H9 (cell line): ENCODE data around the gene SCP2. TPM values are rescaled to one million over a fixed set of nuclear protein-coding genes. Genes with fewer than 3 reads are reported as not detected.

ENCODE experiments used
- DNase-seq: peaks from one replicate; pipeline ENCODE4 v3.0.0-alpha.2; 2017
- H2AFZ ChIP-seq: one replicate; pipeline ENCODE4 v1.6.1; 2013; ENCODE audit warnings: mild to moderate bottlenecking, low read length, control low read depth, moderate library complexity
- H2AK5ac ChIP-seq: 2 replicates; pipeline ENCODE4 v1.6.1; 2013; ENCODE audit warnings: low read length, control low read depth, mixed read lengths; ENCODE audit not compliant: insufficient read length
- H2BK120ac ChIP-seq: one replicate; pipeline ENCODE4 v1.6.1; 2013; ENCODE audit warnings: low read depth, mild to moderate bottlenecking, low read length, control low read depth, inconsistent platforms; ENCODE audit not compliant: poor library complexity, severe bottlenecking
- H2BK12ac ChIP-seq: 2 replicates; pipeline ENCODE4 v1.6.1; 2013; ENCODE audit warnings: low read length, control low read depth, mixed read lengths, low read depth; ENCODE audit not compliant: insufficient read length
- H2BK15ac ChIP-seq: 2 replicates; pipeline ENCODE4 v1.6.1; 2013; ENCODE audit warnings: low read depth, low read length, control low read depth
- H2BK20ac ChIP-seq: one replicate; pipeline ENCODE4 v1.6.1; 2013; ENCODE audit warnings: low read depth, mild to moderate bottlenecking, low read length, control low read depth, inconsistent platforms; ENCODE audit not compliant: poor library complexity, severe bottlenecking
- H2BK5ac ChIP-seq: 2 replicates; pipeline ENCODE4 v1.6.1; 2013; ENCODE audit warnings: low read length, control low read depth, mixed read lengths; ENCODE audit not compliant: insufficient read length
- H3K14ac ChIP-seq: 2 replicates; pipeline ENCODE4 v1.6.1; 2013; ENCODE audit warnings: low read length, control low read depth; ENCODE audit not compliant: insufficient read depth
- H3K18ac ChIP-seq: 2 replicates; pipeline ENCODE4 v1.6.1; 2013; ENCODE audit warnings: low read depth, mild to moderate bottlenecking, mixed read lengths, low read length, control low read depth; ENCODE audit not compliant: insufficient read length
- H3K23ac ChIP-seq: 2 replicates; pipeline ENCODE4 v1.6.1; 2013; ENCODE audit warnings: low read length, control low read depth, mixed read lengths, low read depth; ENCODE audit not compliant: insufficient read length
- H3K23me2 ChIP-seq: 2 replicates; pipeline ENCODE4 v1.6.1; 2013; ENCODE audit warnings: low read depth, mild to moderate bottlenecking, mixed read lengths, low read length, control low read depth; ENCODE audit not compliant: insufficient read length, poor library complexity, severe bottlenecking
- H3K27ac ChIP-seq: 2 replicates; pipeline ENCODE4 v1.5.1; 2013; ENCODE audit warnings: low read length, control low read depth, mixed read lengths, low read depth; ENCODE audit not compliant: insufficient read length
- H3K27me3 ChIP-seq: 2 replicates; pipeline ENCODE4 v1.6.1; 2013; ENCODE audit warnings: low read length, control low read depth, inconsistent platforms; ENCODE audit not compliant: insufficient read depth
- H3K4ac ChIP-seq: 2 replicates; pipeline ENCODE4 v1.6.1; 2013; ENCODE audit warnings: low read depth, mild to moderate bottlenecking, control low read depth, inconsistent platforms, low read length, moderate library complexity
- H3K4me1 ChIP-seq: 2 replicates; pipeline ENCODE4 v1.6.1; 2013; ENCODE audit warnings: low read length, control low read depth, inconsistent platforms; ENCODE audit not compliant: insufficient read depth
- H3K4me2 ChIP-seq: 2 replicates; pipeline ENCODE4 v1.6.1; 2013; ENCODE audit warnings: low read length, control low read depth, mixed read lengths; ENCODE audit not compliant: insufficient read length, insufficient read depth
- H3K56ac ChIP-seq: 2 replicates; pipeline ENCODE4 v1.6.1; 2013; ENCODE audit warnings: low read depth, mild to moderate bottlenecking, mixed read lengths, low read length, control low read depth; ENCODE audit not compliant: insufficient read length
- H3K79me1 ChIP-seq: 2 replicates; pipeline ENCODE4 v1.6.1; 2013; ENCODE audit warnings: low read depth, mild to moderate bottlenecking, moderate library complexity, low read length, control low read depth, inconsistent platforms; ENCODE audit not compliant: insufficient read depth, poor library complexity, severe bottlenecking
- H3K79me2 ChIP-seq: 2 replicates; pipeline ENCODE4 v1.6.1; 2013; ENCODE audit warnings: low read length, control low read depth, inconsistent platforms; ENCODE audit not compliant: insufficient read depth
- H3K9ac ChIP-seq: 2 replicates; pipeline ENCODE4 v1.6.1; 2013; ENCODE audit warnings: low read length, control low read depth, mixed read lengths; ENCODE audit not compliant: insufficient read length; ENCODE audit errors: extremely low read depth
- H3K9me3 ChIP-seq: one replicate; pipeline ENCODE4 v1.6.1; 2013; ENCODE audit warnings: low read depth, low read length, inconsistent platforms; ENCODE audit not compliant: control insufficient read depth
- H3T11ph ChIP-seq: one replicate; pipeline ENCODE4 v1.6.1; 2013; ENCODE audit warnings: mild to moderate bottlenecking, low read length, control low read depth, inconsistent platforms
- H4K20me1 ChIP-seq: one replicate; pipeline ENCODE4 v1.6.1; 2013; ENCODE audit not compliant: control insufficient read depth, insufficient read length, insufficient read depth
- H4K5ac ChIP-seq: 2 replicates; pipeline ENCODE4 v1.6.1; 2013; ENCODE audit warnings: low read depth, mild to moderate bottlenecking, mixed read lengths, low read length, control low read depth; ENCODE audit not compliant: insufficient read length
- H4K8ac ChIP-seq: replicated peaks from 2 replicates; pipeline ENCODE4 v1.6.1; 2013; ENCODE audit warnings: low read length, control low read depth, mixed read lengths, low read depth; ENCODE audit not compliant: insufficient read length
- H4K91ac ChIP-seq: 2 replicates; pipeline ENCODE4 v1.6.1; 2013; ENCODE audit warnings: low read depth, mild to moderate bottlenecking, moderate library complexity, mixed read lengths, low read length, control low read depth; ENCODE audit not compliant: insufficient read length
- H3K27ac Mint-ChIP-seq, 3 experiments: 2 replicates in 2 of 3; 3 replicates in 1 of 3; pipeline ENCODE4 v1.8.0; 2020 to 2021; ENCODE audit warnings: mixed read lengths in 3 of 3, mild to moderate bottlenecking in 1 of 3, moderate library complexity in 1 of 3
- H3K27me3 Mint-ChIP-seq: 2 replicates; pipeline ENCODE4 v1.8.0; 2021; ENCODE audit warnings: low read depth, mild to moderate bottlenecking, moderate library complexity, mixed read lengths
- H3K36me3 Mint-ChIP-seq, 3 experiments: 2 replicates in 2 of 3; 3 replicates in 1 of 3; pipeline ENCODE4 v1.8.0; 2020 to 2021; ENCODE audit warnings: low read depth in 3 of 3, mixed read lengths in 3 of 3; ENCODE audit not compliant: insufficient read depth in 1 of 3
- H3K4me1 Mint-ChIP-seq, 2 experiments: 2 replicates each; pipeline ENCODE4 v1.8.0; 2020; ENCODE audit warnings: mixed read lengths in 2 of 2
- H3K4me3 Mint-ChIP-seq, 2 experiments: 2 replicates in 1 of 2; 3 replicates in 1 of 2; pipeline ENCODE4 v1.8.0; 2020 to 2021; ENCODE audit warnings: mild to moderate bottlenecking in 2 of 2, mixed read lengths in 2 of 2, moderate library complexity in 1 of 2
- H3K9me3 Mint-ChIP-seq, 2 experiments: 2 replicates in 1 of 2; 3 replicates in 1 of 2; pipeline ENCODE4 v1.8.0; 2020; ENCODE audit warnings: mild to moderate bottlenecking in 2 of 2, mixed read lengths in 2 of 2, moderate library complexity in 1 of 2
- WGBS: extraction: QIAGEN DNeasy Blood & Tissue Kit; methylation state at CpG from one replicate; pipeline ENCODE4 v1.1.7; 2013; ENCODE audit warnings: missing lambda C conversion rate, low lambda C conversion rate, mixed read lengths; ENCODE audit not compliant: insufficient read length; ENCODE audit errors: extremely low coverage; 5-methylcytosine and 5-hydroxymethylcytosine counted together
- total RNA-seq: library from RNA; stranded (reverse); gene quantifications from 2 replicates; pipeline ENCODE4 v1.2.1, GENCODE V29; 2021
- TF ChIP-seq, protein P1 (sequence below): fragments of 200-600 bp; sonication (generic); conservative IDR thresholded peaks from 3 replicates; pipeline ENCODE4 v1.8.0; 2021; ENCODE audit warnings: antibody characterized with exemption, mild to moderate bottlenecking

The SCP2 gene
- total RNA-seq, 1 experiment from 2014 or later, result 48.8 TPM

DNA sequence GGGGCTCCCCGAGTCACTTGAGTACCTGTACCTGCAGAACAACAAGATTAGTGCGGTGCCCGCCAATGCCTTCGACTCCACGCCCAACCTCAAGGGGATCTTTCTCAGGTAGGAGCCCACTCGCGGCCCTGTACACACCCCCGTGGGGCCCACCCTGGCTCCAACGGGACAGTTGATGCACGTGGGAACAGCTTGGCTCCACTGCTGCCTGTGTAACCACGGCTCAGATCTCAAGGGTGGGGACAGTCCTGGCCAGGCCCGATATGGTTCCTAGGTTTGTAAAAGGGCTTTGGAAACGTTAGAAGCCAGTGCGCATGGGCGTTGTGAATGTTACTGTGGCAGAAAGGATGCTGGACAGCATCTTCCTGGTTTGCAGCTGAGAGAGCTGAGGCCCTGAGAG, 153.7 kb downstream of the SCP2 start:
- Histone ChIP-seq H3K4ac (no peak overlapping the region), H2AK5ac (no peak overlapping the region), H3K27ac (no peak overlapping the region), H2BK15ac (no peak overlapping the region), H4K5ac (no peak overlapping the region), H3K18ac (no peak overlapping the region), H4K20me1 (no peaks in the 10 kb centered on the region), H3K79me2 (no peaks in the 10 kb centered on the region), H3K9ac (no peak overlapping the region), H2BK20ac (no peak overlapping the region), H2BK5ac (no peak overlapping the region), H2AFZ (no peak overlapping the region), H4K8ac (no peak overlapping the region), H2BK12ac (no peak overlapping the region), H3T11ph (no peak overlapping the region), H3K56ac (no peak overlapping the region), H3K23ac (no peak overlapping the region), H2BK120ac (no peak overlapping the region), H3K23me2 (peaks cover 3% of the 10 kb centered on the region), H3K4me1 (peaks cover 6% of the 10 kb centered on the region; the same call in 1 of the 2 replicates), H3K79me1 (no peaks in the 10 kb centered on the region), H4K91ac (no peak overlapping the region), H3K4me2 (no peak overlapping the region), H3K27me3 (no peaks in the 10 kb centered on the region), H3K9me3 (no peaks in the 10 kb centered on the region), H3K14ac (no peak overlapping the region)
- H3K27ac Mint-ChIP-seq, result no peak overlapping the region
- DNase-seq, result no peak
- H3K4me3 Mint-ChIP-seq, result no peak overlapping the region; a peak in 1 of 5 replicates
- no CpG with 5 or more reads among the region's 15 CpGs for WGBS
- H3K9me3 Mint-ChIP-seq, result no peaks in the 10 kb centered on the region
- TF ChIP-seq, protein P1, sequence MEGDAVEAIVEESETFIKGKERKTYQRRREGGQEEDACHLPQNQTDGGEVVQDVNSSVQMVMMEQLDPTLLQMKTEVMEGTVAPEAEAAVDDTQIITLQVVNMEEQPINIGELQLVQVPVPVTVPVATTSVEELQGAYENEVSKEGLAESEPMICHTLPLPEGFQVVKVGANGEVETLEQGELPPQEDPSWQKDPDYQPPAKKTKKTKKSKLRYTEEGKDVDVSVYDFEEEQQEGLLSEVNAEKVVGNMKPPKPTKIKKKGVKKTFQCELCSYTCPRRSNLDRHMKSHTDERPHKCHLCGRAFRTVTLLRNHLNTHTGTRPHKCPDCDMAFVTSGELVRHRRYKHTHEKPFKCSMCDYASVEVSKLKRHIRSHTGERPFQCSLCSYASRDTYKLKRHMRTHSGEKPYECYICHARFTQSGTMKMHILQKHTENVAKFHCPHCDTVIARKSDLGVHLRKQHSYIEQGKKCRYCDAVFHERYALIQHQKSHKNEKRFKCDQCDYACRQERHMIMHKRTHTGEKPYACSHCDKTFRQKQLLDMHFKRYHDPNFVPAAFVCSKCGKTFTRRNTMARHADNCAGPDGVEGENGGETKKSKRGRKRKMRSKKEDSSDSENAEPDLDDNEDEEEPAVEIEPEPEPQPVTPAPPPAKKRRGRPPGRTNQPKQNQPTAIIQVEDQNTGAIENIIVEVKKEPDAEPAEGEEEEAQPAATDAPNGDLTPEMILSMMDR, result no peak
- H3K27me3 Mint-ChIP-seq, result peaks cover 6% of the 10 kb centered on the region
- peaks cover 11 to 29% of the 10 kb centered on the region in 2 experiments for H3K4me1 Mint-ChIP-seq
- H3K36me3 Mint-ChIP-seq, result no peaks in the 10 kb centered on the region; a peak in 1 of 7 replicates
